Lower leg skin (tissue), 4 donors: Measurements from ENCODE around the gene PFDN1. TPM values are rescaled to one million over a fixed set of nuclear protein-coding genes. Genes with fewer than 3 reads are reported as not detected.
"Not testable (repeated sequence)": the region's sequence is repeated elsewhere in the genome, so short reads cannot be mapped to it uniquely, and the experiment has no call there.

Experiments
- DNase-seq, 2 donors: peaks; one replicate each; pipeline ENCODE4 v3.0.0-alpha.2; 2019; ENCODE audit warnings: low spot score in 2 of 2
- H3K4me3 ChIP-seq: fragments of 200-600 bp; sonication (generic); 2 replicates; pipeline ENCODE4 v1.5.1; 2017; ENCODE audit warnings: mild to moderate bottlenecking, low read depth; ENCODE audit not compliant: poor library complexity, severe bottlenecking
- POLR2A ChIP-seq, 2 donors: fragments of 450-650 bp; IDR thresholded peaks; one replicate each; pipeline ENCODE4 v1.6.1; 2016 to 2017; ENCODE audit warnings: antibody characterized with exemption in 2 of 2, mild to moderate bottlenecking in 1 of 2, moderate library complexity in 1 of 2
- WGBS, 2 donors: methylation state at CpG; one replicate each; pipeline ENCODE4 v1.1.5; 2018; 5-methylcytosine and 5-hydroxymethylcytosine counted together
- intact Hi-C: fragments of 100-400 bp; cut with DNase I; formaldehyde crosslinking; loops from one replicate; pipeline ENCODE4 v1.15.0; 2023; ENCODE audit warnings: low total_unique reads
- total RNA-seq, 4 donors: library from RNA; depleted of rRNA; stranded (reverse); fragments of >200 nt; gene quantifications; one replicate each; pipeline ENCODE4 v1.1.0, GENCODE V29; 2016
- TF ChIP-seq, protein P1 (sequence below), 3 donors: fragments of 450-650 bp; IDR thresholded peaks; one replicate each; pipeline ENCODE4 v1.5.1; 2016; ENCODE audit warnings: antibody characterized with exemption in 3 of 3, mild to moderate bottlenecking in 3 of 3, moderate library complexity in 2 of 3

Gene PFDN1
- total RNA-seq, 4 donors from 2014 or later = 43.3 to 78.6 (median 59.7) TPM

DNA sequence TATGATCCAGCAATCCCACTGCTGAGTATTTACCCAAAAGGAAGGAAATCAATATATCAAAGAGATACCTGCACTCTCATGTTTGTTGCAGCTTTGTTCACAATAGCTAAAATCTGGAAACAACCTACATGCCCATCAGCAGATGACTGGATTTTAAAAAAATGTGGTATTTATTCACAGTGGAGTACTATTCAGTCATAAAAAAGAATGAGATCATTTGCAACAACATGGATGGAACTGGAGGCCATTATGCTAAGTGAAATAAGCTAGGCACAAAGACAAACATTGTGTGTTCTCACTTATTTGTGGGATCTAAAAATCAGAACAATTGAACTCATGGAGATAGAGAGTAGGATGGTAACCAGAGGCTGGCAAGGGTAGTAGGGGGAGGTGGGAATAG, 94.8 kb downstream of the PFDN1 start:
- H3K4me3 ChIP-seq = no peak overlapping the region
- no peak for TF ChIP-seq POLR2A (IDR thresholded peaks at IDR 0.05)
- TF ChIP-seq, protein P1, sequence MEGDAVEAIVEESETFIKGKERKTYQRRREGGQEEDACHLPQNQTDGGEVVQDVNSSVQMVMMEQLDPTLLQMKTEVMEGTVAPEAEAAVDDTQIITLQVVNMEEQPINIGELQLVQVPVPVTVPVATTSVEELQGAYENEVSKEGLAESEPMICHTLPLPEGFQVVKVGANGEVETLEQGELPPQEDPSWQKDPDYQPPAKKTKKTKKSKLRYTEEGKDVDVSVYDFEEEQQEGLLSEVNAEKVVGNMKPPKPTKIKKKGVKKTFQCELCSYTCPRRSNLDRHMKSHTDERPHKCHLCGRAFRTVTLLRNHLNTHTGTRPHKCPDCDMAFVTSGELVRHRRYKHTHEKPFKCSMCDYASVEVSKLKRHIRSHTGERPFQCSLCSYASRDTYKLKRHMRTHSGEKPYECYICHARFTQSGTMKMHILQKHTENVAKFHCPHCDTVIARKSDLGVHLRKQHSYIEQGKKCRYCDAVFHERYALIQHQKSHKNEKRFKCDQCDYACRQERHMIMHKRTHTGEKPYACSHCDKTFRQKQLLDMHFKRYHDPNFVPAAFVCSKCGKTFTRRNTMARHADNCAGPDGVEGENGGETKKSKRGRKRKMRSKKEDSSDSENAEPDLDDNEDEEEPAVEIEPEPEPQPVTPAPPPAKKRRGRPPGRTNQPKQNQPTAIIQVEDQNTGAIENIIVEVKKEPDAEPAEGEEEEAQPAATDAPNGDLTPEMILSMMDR (IDR thresholded peaks at IDR 0.05) = no peak
- intact Hi-C loops = no loop called here
- DNase-seq = no peak

DNA sequence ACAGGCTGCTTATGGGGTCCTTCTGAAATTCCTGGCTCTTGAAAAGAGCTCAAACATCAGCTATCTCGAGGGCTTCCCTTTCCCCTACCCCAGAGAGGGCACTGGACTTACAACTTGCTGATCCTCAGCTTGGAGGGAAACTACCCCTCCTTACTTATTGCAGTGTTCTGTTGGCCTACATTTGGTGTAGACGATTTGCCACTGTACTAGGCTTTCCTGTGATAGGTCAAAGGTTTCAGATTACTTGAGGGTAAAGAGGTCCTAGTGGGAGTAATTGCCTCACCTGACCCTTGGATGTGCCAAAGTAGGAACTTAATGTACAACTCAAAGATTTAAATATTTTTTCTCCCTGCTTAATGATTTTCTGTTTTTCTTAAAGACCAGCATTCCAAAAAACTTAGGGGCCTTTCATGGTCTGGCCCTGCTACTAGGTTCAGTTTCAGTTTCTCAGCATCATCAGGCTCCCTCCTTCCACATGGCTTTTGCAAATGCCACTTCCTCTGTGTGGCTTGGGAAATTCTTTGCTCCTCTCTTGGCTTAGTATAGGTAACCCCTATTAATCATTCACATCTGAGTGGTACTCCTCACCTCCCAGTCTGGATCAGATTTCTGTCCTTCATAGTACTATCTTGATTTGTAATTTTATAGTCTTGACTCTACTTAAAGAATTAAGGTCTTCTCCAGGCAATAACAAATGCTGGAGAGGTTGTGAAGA, 95.5 kb downstream of the PFDN1 start:
- DNase-seq = no peak
- intact Hi-C loops = no loop called here
- no peak overlapping the region for H3K4me3 ChIP-seq
- TF ChIP-seq, protein P1 (IDR thresholded peaks at IDR 0.05) = no peak
- no peak for TF ChIP-seq POLR2A (IDR thresholded peaks at IDR 0.05)
- WGBS, 2 donors = 51 to 62% methylated on average over 2 of the region's 2 CpGs

DNA sequence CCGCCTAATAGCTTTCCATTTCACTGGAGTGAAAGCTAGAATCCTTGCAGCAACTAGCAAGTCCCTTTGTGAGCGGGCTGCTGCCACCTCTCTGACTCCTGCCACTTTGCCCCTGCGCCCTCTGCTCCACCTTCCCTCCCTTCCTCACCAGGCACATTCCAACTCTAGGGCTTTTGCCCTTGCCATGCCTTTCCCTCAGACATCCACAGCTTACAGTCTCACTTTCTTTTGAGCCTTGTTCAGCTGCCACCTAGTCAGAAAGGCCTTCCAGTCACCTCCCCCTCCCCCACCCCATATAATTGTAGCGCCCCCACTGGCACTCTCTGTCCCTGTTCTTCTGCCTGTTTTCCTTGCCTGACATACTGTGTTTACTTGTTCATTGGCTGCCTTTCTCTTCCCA, 96.9 kb downstream of the PFDN1 start:
- TF ChIP-seq, protein P1 (IDR thresholded peaks at IDR 0.05) = no peak
- TF ChIP-seq POLR2A (IDR thresholded peaks at IDR 0.05) = no peak
- DNase-seq = no peak
- intact Hi-C loops = no loop called here
- 87% methylated on average over 4 of the region's 4 CpGs for WGBS, 2 donors
- no peak overlapping the region for H3K4me3 ChIP-seq

DNA sequence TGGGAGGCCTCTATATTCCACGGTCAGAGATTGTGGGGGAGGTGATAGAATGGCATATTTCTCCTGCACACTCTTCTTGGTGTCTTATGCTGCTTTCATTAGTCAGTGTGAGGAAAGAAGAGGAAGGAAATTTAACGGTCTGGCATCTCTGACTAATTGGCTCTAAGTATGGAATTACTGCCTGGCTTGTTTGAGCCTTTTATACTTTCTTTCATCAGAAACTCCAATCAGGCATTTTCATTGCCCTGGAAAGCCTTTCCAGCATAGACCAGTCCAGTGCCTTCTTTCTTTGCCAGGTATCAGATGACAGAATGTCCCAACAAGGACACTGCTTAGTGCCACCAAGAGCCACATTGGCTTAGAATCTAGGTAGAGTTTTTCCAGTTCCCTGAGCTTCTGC, 97.7 kb downstream of the PFDN1 start:
- intact Hi-C loops = no loop called here
- no peak for TF ChIP-seq POLR2A (IDR thresholded peaks at IDR 0.05)
- TF ChIP-seq, protein P1 (IDR thresholded peaks at IDR 0.05) = no peak
- 49 to 51% methylated on average over 2 of the region's 2 CpGs for WGBS, 2 donors

DNA sequence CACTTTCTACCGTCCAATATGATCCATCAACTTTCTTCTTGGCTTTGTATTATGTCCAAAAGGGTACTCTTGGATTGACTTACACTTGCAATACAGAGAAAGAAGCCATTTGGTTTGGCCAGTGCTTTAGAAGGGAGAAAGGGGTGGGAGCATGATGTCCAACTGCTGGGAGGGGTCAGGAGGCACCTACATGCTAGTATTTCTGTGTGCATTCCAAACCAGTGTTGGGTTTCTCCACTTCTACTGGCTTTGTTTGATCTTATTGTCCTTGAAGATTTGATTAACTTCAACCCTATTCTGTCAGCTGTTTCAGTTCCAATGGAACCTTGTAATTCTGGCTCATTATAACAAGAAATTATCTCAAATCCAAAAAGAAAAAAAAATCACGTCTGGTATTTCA, 100.3 kb downstream of the PFDN1 start:
- no peak for TF ChIP-seq POLR2A (IDR thresholded peaks at IDR 0.05)
- TF ChIP-seq, protein P1 (IDR thresholded peaks at IDR 0.05) = no peak
- no peak overlapping the region for H3K4me3 ChIP-seq
- intact Hi-C loops = no loop called here
- DNase-seq = no peak
- 73 to 77% methylated on average over 2 of the region's 2 CpGs for WGBS, 2 donors

More for the DNA sequence above, 97.7 kb downstream of the PFDN1 start:
- H3K4me3 ChIP-seq = no peak overlapping the region
- DNase-seq = no peak

DNA sequence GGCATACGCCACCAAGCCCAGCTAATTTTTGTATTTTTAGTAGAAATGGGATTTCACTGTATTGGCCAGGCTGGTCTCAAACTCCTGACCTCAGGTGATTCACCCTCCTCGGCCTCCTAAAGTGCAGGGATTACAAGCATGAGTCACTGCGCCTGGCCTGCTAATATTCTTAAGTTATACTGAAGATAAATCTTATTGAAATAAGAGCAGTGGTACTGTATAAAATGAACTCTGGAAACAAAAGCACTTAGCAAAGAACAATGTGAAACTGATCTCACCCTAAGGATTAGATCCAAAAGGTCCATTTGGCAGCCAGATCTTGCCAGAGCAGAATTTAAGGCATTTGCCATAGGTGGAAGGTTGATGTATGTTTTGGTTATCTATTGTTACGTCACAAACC, 100.8 kb downstream of the PFDN1 start:
- WGBS, 2 donors = 81 to 94% methylated on average over 4 of the region's 4 CpGs
- DNase-seq = no peak
- TF ChIP-seq, protein P1 (IDR thresholded peaks at IDR 0.05) = no peak
- no peak for TF ChIP-seq POLR2A (IDR thresholded peaks at IDR 0.05)
- intact Hi-C loops = no loop called here
- no peak overlapping the region for H3K4me3 ChIP-seq

GRCh38 chr5:140198915-140199314, 104.0 kb downstream of the PFDN1 start:
- intact Hi-C loops, H3K4me3 ChIP-seq, DNase-seq: not testable (repeated sequence)
- 90 to 95% methylated on average over 1 of the region's 1 CpG for WGBS, 2 donors
